ENCODE measurements around the gene RRAGD. TPM values are rescaled to one million over a fixed set of nuclear protein-coding genes. Genes with fewer than 3 reads are reported as not detected.

The RRAGD gene
- total RNA-seq, 1 donor from 2014 or later = 8.0 TPM

DNA sequence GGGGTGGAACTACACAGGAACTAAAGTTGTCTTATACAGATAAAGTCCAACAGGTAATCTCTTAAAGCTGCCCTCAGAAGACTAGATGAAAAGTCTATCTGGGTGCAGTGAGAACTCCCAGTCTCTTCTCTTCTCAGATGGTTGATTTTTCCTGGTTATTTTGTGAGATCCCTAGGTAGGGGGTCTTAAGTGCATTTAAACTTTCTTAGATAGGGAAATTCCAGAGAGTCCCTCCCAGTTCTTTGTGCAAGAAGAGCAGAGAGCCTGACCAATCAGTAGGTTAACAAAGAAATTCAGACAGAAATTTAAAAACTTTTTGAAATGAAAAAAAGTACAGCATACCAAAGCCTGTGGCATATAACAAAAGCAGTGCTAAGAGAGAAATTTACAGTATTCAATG lies 95.0 kb downstream of the RRAGD start:
- H3K4me1 Mint-ChIP-seq (ENCODE audit: low read depth) = peaks cover 2% of the 10 kb centered on the region
- no peak for DNase-seq (ENCODE audit: low spot score, unreplicated experiment)
- no peak overlapping the region for H3K27ac Mint-ChIP-seq
- H3K36me3 Mint-ChIP-seq (ENCODE audit: insufficient read depth) = peaks cover 22% of the 10 kb centered on the region
- no peak overlapping the region for H3K4me3 Mint-ChIP-seq (ENCODE audit: low read depth)
- H3K27me3 Mint-ChIP-seq = no peaks in the 10 kb centered on the region
- peaks cover 19% of the 10 kb centered on the region for H3K9me3 Mint-ChIP-seq (ENCODE audit: low read depth)
- TF ChIP-seq, protein P1, sequence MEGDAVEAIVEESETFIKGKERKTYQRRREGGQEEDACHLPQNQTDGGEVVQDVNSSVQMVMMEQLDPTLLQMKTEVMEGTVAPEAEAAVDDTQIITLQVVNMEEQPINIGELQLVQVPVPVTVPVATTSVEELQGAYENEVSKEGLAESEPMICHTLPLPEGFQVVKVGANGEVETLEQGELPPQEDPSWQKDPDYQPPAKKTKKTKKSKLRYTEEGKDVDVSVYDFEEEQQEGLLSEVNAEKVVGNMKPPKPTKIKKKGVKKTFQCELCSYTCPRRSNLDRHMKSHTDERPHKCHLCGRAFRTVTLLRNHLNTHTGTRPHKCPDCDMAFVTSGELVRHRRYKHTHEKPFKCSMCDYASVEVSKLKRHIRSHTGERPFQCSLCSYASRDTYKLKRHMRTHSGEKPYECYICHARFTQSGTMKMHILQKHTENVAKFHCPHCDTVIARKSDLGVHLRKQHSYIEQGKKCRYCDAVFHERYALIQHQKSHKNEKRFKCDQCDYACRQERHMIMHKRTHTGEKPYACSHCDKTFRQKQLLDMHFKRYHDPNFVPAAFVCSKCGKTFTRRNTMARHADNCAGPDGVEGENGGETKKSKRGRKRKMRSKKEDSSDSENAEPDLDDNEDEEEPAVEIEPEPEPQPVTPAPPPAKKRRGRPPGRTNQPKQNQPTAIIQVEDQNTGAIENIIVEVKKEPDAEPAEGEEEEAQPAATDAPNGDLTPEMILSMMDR (IDR thresholded peaks at IDR 0.05; ENCODE audit: unreplicated experiment) = no peak

DNA sequence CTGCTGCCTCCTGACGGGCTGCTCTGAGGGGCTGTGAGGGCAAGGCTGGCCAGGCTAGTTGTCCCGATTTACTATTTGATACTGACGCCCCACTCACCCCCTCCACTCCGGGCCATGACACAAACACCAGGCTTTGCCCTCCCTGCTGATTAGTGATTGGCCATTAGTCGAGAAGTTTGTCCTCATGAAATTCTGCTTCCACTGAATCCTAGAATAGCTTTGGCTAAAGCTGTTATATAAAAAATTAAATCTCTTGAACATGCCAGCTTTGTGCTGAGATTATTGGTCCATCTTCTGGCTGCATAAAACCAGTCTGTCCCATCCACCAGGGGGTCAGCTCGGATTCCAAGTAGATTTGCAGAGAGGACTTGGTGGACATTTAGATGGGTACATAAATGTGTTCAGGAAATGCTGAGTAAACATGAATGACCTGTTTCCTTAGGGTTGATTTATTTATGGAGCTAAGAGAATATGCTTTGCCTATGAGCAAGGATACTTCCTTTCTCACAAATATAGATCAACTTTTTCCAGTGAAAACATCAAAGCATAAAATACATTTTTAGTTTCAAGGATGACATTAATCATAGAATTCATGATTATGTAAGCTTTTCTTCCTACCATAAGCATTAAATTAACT lies 96.7 kb downstream of the RRAGD start, which contains the start of gene GABRR2:
GABRR2 (minus strand) TSS at position 51 of the 637 bp plus-strand sequence. CDS start 134 bp downstream, outside the sequence.
- Mint-ChIP-seq H3K4me1 (ENCODE audit: low read depth) (peaks cover 6% of the 10 kb centered on the region), H3K27ac (no peak within 1 kb of the TSS), H3K4me3 (ENCODE audit: low read depth) (no peak within 1 kb of the TSS), H3K36me3 (ENCODE audit: insufficient read depth) (peaks cover 13% of the 10 kb centered on the region), H3K9me3 (ENCODE audit: low read depth) (peaks cover 11% of the 10 kb centered on the region), H3K27me3 (peaks cover 4% of the 10 kb centered on the region)
- TF ChIP-seq, protein P1 (IDR thresholded peaks at IDR 0.05; ENCODE audit: unreplicated experiment) = no peak
- no peak for DNase-seq (ENCODE audit: low spot score, unreplicated experiment)

DNA sequence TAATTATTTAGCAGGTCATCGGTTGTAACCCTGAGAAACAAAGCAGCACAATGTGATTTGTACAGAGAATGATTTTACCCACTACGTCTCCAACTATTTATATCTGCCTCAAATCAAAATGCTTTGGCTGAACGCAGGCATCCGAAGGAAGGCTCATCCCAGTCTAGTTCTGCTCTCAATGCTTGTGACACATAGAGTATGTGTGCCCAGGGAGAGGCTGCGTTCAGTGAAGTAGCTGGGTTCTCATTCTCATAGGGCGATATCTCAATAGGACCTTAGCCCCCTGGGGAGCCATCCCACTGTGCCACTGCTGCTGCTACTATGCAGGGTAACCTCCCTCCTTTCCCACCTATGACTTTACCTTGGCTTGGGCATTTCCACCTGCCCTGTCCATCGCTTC lies 97.4 kb downstream of the RRAGD start:
- Mint-ChIP-seq H3K27me3 (peaks cover 4% of the 10 kb centered on the region), H3K9me3 (ENCODE audit: low read depth) (peaks cover 4% of the 10 kb centered on the region), H3K4me1 (ENCODE audit: low read depth) (peaks cover 6% of the 10 kb centered on the region), H3K27ac (no peak overlapping the region), H3K4me3 (ENCODE audit: low read depth) (no peak overlapping the region), H3K36me3 (ENCODE audit: insufficient read depth) (peaks cover 6% of the 10 kb centered on the region)
- TF ChIP-seq, protein P1 (IDR thresholded peaks at IDR 0.05; ENCODE audit: unreplicated experiment) = no peak
- DNase-seq (ENCODE audit: low spot score, unreplicated experiment) = no peak

Other genes with a start within 250 kb of the RRAGD start
- not detected in 2 replicates for gene GABRR1, start 194.9 kb downstream of the RRAGD start, total RNA-seq
- 0.47 and 0.53 TPM in 2 replicates for gene GABRR2, start 97.0 kb downstream of the RRAGD start, total RNA-seq
- 36.0 and 36.2 TPM in 2 replicates for gene UBE2J1, start 59.6 kb downstream of the RRAGD start, total RNA-seq
- 29.7 and 32.4 TPM in 2 replicates for gene ANKRD6, start 20.9 kb upstream of the RRAGD start, total RNA-seq
- gene LYRM2, start 226.5 kb upstream of the RRAGD start, total RNA-seq = 38.6 and 46.5 TPM in 2 replicates

Data from progenitor cell of endocrine pancreas (in vitro differentiated cells).